DND-41 (cell line): ENCODE data around the gene CSRNP3.

Experiments used
- EZH2 ChIP-seq: IDR thresholded peaks from 3 replicates; pipeline ENCODE4 v1.6.1; 2012; ENCODE audit warnings: borderline replicate concordance, low read depth, mild to moderate bottlenecking, moderate library complexity, low read length, inconsistent platforms; ENCODE audit not compliant: severe bottlenecking
- TF ChIP-seq, protein P1 (sequence below): IDR thresholded peaks from 2 replicates; pipeline ENCODE4 v1.5.1; 2012; ENCODE audit warnings: borderline replicate concordance, low read length, moderate library complexity, mild to moderate bottlenecking; ENCODE audit not compliant: poor library complexity, severe bottlenecking; ENCODE audit errors: extremely low read depth

DNA sequence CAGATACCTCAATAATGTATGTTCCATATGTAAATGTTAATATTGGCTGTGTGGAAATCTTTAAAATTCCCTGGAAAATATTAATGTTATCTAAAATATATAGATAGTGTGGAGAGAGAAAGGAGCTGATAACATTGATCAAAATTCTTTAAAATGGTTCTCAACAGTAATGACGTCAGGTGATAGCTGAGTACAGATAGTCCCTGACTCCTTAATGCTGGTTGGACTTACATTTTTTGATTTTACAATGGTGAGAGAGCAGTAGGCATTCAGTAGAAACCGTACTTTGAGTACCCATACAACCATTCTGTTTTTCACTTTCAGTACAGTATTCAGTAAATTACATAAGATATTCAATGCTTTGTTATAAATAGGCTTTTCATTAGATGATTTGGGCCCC, 177.9 kb downstream of the CSRNP3 start:
- TF ChIP-seq, protein P1, sequence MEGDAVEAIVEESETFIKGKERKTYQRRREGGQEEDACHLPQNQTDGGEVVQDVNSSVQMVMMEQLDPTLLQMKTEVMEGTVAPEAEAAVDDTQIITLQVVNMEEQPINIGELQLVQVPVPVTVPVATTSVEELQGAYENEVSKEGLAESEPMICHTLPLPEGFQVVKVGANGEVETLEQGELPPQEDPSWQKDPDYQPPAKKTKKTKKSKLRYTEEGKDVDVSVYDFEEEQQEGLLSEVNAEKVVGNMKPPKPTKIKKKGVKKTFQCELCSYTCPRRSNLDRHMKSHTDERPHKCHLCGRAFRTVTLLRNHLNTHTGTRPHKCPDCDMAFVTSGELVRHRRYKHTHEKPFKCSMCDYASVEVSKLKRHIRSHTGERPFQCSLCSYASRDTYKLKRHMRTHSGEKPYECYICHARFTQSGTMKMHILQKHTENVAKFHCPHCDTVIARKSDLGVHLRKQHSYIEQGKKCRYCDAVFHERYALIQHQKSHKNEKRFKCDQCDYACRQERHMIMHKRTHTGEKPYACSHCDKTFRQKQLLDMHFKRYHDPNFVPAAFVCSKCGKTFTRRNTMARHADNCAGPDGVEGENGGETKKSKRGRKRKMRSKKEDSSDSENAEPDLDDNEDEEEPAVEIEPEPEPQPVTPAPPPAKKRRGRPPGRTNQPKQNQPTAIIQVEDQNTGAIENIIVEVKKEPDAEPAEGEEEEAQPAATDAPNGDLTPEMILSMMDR = no peak
- no peak for TF ChIP-seq EZH2
